PC-3 (cell line): ENCODE data around the gene CD300LB. TPM values are rescaled to one million over a fixed set of nuclear protein-coding genes. Genes with fewer than 3 reads are reported as not detected.

Experiments
- ATAC-seq: fragments of 200-7000 bp; cut with Tn5 transposase; 2 replicates; pipeline ENCODE4 v1.9.1; 2020; ENCODE audit warnings: mild to moderate bottlenecking, moderate library complexity
- BruUV-seq: library from RNA; stranded (reverse); fragments of 400-500 nt; replicated peaks from 2 replicates; lab custom pipeline; 2021; lab: Mats Ljungman, UMichigan
- CTCF ChIA-PET: fragments of 300-600 bp; sonication (Branson Sonifier 250); formaldehyde crosslinking; loops from one replicate; lab custom pipeline; 2022; ENCODE audit warnings: antibody characterized with exemption; lab: Charles Lee
- POLR2A ChIA-PET: fragments of 300-600 bp; sonication (Branson Sonifier 250); formaldehyde crosslinking; loops from one replicate; lab custom pipeline; 2022; ENCODE audit warnings: antibody characterized with exemption; ENCODE audit not compliant: unreplicated experiment; lab: Charles Lee
- DNase-seq: peaks from one replicate; pipeline ENCODE4 v3.0.0-alpha.2; 2015
- H2AFZ ChIP-seq: fragments of 300-600 bp; sonication (generic); 2 replicates; pipeline ENCODE4 v1.6.0; 2016; ENCODE audit warnings: antibody characterized with exemption, low read length
- H3F3A ChIP-seq: fragments of 300-600 bp; sonication (generic); one replicate; pipeline ENCODE4 v1.6.0; 2017; ENCODE audit warnings: antibody characterized with exemption, low read length, control low read depth, mild to moderate bottlenecking; ENCODE audit not compliant: unreplicated experiment
- H3K27ac ChIP-seq: fragments of 300-600 bp; sonication (generic); 2 replicates; pipeline ENCODE4 v1.5.1; 2016; ENCODE audit warnings: mild to moderate bottlenecking, low read length
- H3K27me3 ChIP-seq: fragments of 300-600 bp; sonication (generic); 2 replicates; pipeline ENCODE4 v1.6.1; 2016; ENCODE audit warnings: low read length, mixed read lengths
- H3K36me3 ChIP-seq: fragments of 300-600 bp; sonication (generic); 2 replicates; pipeline ENCODE4 v1.6.1; 2016; ENCODE audit warnings: low read depth, mixed run types, low read length, mixed read lengths
- H3K4me1 ChIP-seq: fragments of 300-600 bp; sonication (generic); 2 replicates; pipeline ENCODE4 v1.5.1; 2016; ENCODE audit warnings: low read length; ENCODE audit not compliant: insufficient read depth
- H3K4me2 ChIP-seq: fragments of 300-600 bp; sonication (generic); 2 replicates; pipeline ENCODE4 v1.6.0; 2016; ENCODE audit warnings: low read length
- H3K4me3 ChIP-seq: fragments of 300-600 bp; sonication (generic); 2 replicates; pipeline ENCODE4 v1.5.1; 2016; ENCODE audit warnings: mild to moderate bottlenecking, low read length, mixed read lengths
- H3K79me2 ChIP-seq: fragments of 300-600 bp; sonication (generic); 2 replicates; pipeline ENCODE4 v1.6.1; 2017; ENCODE audit warnings: low read length, mixed read lengths
- H3K9ac ChIP-seq: fragments of 300-600 bp; sonication (generic); 2 replicates; pipeline ENCODE4 v1.6.0; 2016; ENCODE audit warnings: mild to moderate bottlenecking, low read length
- H3K9me2 ChIP-seq: fragments of 300-600 bp; sonication (generic); replicated peaks from 2 replicates; pipeline ENCODE4 v1.6.1; 2016; ENCODE audit warnings: mixed run types, low read length, mixed read lengths
- H3K9me3 ChIP-seq: fragments of 300-600 bp; sonication (generic); 2 replicates; pipeline ENCODE4 v1.6.1; 2016; ENCODE audit warnings: low read length, mixed read lengths
- H4K20me1 ChIP-seq: fragments of 300-600 bp; sonication (generic); 2 replicates; pipeline ENCODE4 v1.6.1; 2016; ENCODE audit warnings: low read length, mixed read lengths
- CTCF ChIP-seq: fragments of 300-600 bp; sonication (generic); conservative IDR thresholded peaks from 2 replicates; pipeline ENCODE4 v1.5.1; 2017; ENCODE audit warnings: antibody characterized with exemption, low read depth, mild to moderate bottlenecking, low read length
- EZH2 ChIP-seq: fragments of 300-600 bp; sonication (generic); IDR thresholded peaks from one replicate; pipeline ENCODE4 v1.6.1; 2017; ENCODE audit warnings: antibody characterized with exemption, mild to moderate bottlenecking, low read length; ENCODE audit not compliant: unreplicated experiment
- EZH2phosphoT487 ChIP-seq: fragments of 300-600 bp; sonication (generic); IDR thresholded peaks from 2 replicates; pipeline ENCODE4 v1.6.1; 2018; ENCODE audit warnings: mild to moderate bottlenecking, antibody characterized with exemption, low read length, borderline replicate concordance
- intact Hi-C: fragments of 100-400 bp; cut with micrococcal nuclease; formaldehyde crosslinking; loops from 2 replicates; pipeline ENCODE4 v1.9.0; 2023
- total RNA-seq: library from RNA; depleted of rRNA; stranded (reverse); fragments of >200 nt; gene quantifications from 2 replicates; pipeline ENCODE4 v1.2.3, GENCODE V29; 2014

The CD300LB gene
- total RNA-seq, 1 experiment from 2014 or later: not detected

GRCh38 chr17:74524653-74525464 is 6.4 kb downstream of the CD300LB start:
- H3K4me2 ChIP-seq: no peak overlapping the region
- DNase-seq (no peak), ATAC-seq (no peak)
- no peak for TF ChIP-seq CTCF
- no peak for TF ChIP-seq EZH2phosphoT487
- TF ChIP-seq EZH2: no peak
- no peak overlapping the region for H3K4me3 ChIP-seq
- no peaks in the 10 kb centered on the region for H3K9me3 ChIP-seq
- H3K9ac ChIP-seq: no peak overlapping the region
- intact Hi-C loops: no loop called here
- H3K79me2 ChIP-seq: no peaks in the 10 kb centered on the region
- H3K9me2 ChIP-seq: no peaks in the 10 kb centered on the region
- no peak overlapping the region for H3K27ac ChIP-seq
- no TSS peak for BruUV-seq
- ChIA-PET POLR2A (interaction anchor here (0.6 kb wide), 1 partner anchor 22 kb away, joined by 3 read pairs; no protein-coding TSS in a partner anchor), CTCF (no interaction called here)
- H3K27me3 ChIP-seq: peaks cover 85% of the 10 kb centered on the region
- no peak overlapping the region for H2AFZ ChIP-seq
- no peaks in the 10 kb centered on the region for H4K20me1 ChIP-seq
- no peaks in the 10 kb centered on the region for H3K36me3 ChIP-seq
- H3K4me1 ChIP-seq: no peaks in the 10 kb centered on the region; the same call in 1 of the 2 replicates
- no peaks in the 10 kb centered on the region for H3F3A ChIP-seq

GRCh38 chr17:74523308-74523707 is 8.0 kb downstream of the CD300LB start:
- peaks cover 69% of the 10 kb centered on the region for H3K27me3 ChIP-seq
- no peaks in the 10 kb centered on the region for H3K79me2 ChIP-seq
- no peaks in the 10 kb centered on the region for H3K9me2 ChIP-seq
- H3K4me1 ChIP-seq: no peaks in the 10 kb centered on the region; the same call in 1 of the 2 replicates
- H4K20me1 ChIP-seq: no peaks in the 10 kb centered on the region
- no peaks in the 10 kb centered on the region for H3K36me3 ChIP-seq
- ChIA-PET POLR2A (no interaction called here), CTCF (no interaction called here)
- H3K9me3 ChIP-seq: no peaks in the 10 kb centered on the region
- no peak overlapping the region for H3K4me2 ChIP-seq
- H2AFZ ChIP-seq: no peak overlapping the region
- DNase-seq (no peak), ATAC-seq (no peak)
- H3K9ac ChIP-seq: no peak overlapping the region
- TF ChIP-seq EZH2phosphoT487 (no peak), EZH2 (no peak), CTCF (no peak)
- intact Hi-C loops: no loop called here
- no peak overlapping the region for H3K4me3 ChIP-seq
- BruUV-seq: no TSS peak
- no peaks in the 10 kb centered on the region for H3F3A ChIP-seq
- H3K27ac ChIP-seq: no peak overlapping the region
